ENCODE data around the gene EIF1AD. TPM values are rescaled to one million over a fixed set of nuclear protein-coding genes. Genes with fewer than 3 reads are reported as not detected.

Gene EIF1AD
- total and polyA plus RNA-seq, 9 of the 15 experiments (the other 6 are each of a cell fraction or from before 2014, with no cell fraction given), result 50.1 to 98.8 (median 58.7) TPM

- TF ChIP-seq FOXO4 (CRISPR knock-in tag; IDR thresholded peaks at IDR 0.05) (no peak), ZKSCAN3 (CRISPR knock-in tag; IDR thresholded peaks at IDR 0.05) (no peak), KHSRP (IDR thresholded peaks at IDR 0.05) (no peak), TBL1XR1 (IDR thresholded peaks at IDR 0.05; ENCODE audit: low read length in 2 of 2) (peak; percentile 74 to 89; a peak in 3 of 4 replicates), HMGN3 (IDR thresholded peaks at IDR 0.05; ENCODE audit: borderline replicate concordance, extremely low read depth, insufficient read length, low read depth, low read length) (no peak), ZNF764 (CRISPR knock-in tag; IDR thresholded peaks at IDR 0.05; ENCODE audit: low read depth) (no peak), HDAC8 (tag; IDR thresholded peaks at IDR 0.05) (no peak), ETS2 (tag; IDR thresholded peaks at IDR 0.05; ENCODE audit: borderline replicate concordance, poor library complexity, severe bottlenecking) (no peak), SMARCA4 (IDR thresholded peaks at IDR 0.05) (0 out of 2 replicates have a peak, but pooled peaks have one; percentile 11), MXD1 (CRISPR knock-in tag; IDR thresholded peaks at IDR 0.05; ENCODE audit: borderline replicate concordance, poor library complexity, severe bottlenecking) (peak; percentile 73), SLC30A9 (CRISPR knock-in tag; IDR thresholded peaks at IDR 0.05) (no peak), ETV5 (CRISPR knock-in tag; IDR thresholded peaks at IDR 0.05; ENCODE audit: low read depth) (peak; percentile 97), NR0B1 (IDR thresholded peaks at IDR 0.05; ENCODE audit: partially characterized antibody) (no peak), RBM39 (optimal IDR thresholded peaks at IDR 0.05; ENCODE audit: low read depth, low read length) (peak; percentile 93), REST (IDR thresholded peaks at IDR 0.05; ENCODE audit: borderline replicate concordance) (no peak; the same call in 1 of the 2 replicates), REST (CRISPR knock-in tag; IDR thresholded peaks at IDR 0.05; ENCODE audit: low read depth) (peak; percentile 82; the same call in 1 of the 2 replicates), ZNF143 (CRISPR knock-in tag; IDR thresholded peaks at IDR 0.05) (peak; percentile 46; the same call in 1 of the 2 replicates)
These were observed at the start of gene EIF1AD, which contains the start of gene BANF1 (continued) for GRCh38 chr11:66001942-66002647.

Data from K562 (cell line).